LNCaP clone FGC (cell line): ENCODE data around the gene ANP32E.
"Not testable (repeated sequence)": the region's sequence is repeated elsewhere in the genome, so short reads cannot be mapped to it uniquely, and the experiment has no call there.

Experiments used
- DNase-seq: peaks from one replicate; pipeline ENCODE4 v3.0.0-alpha.2; 2011; ENCODE audit warnings: low read depth
- H3K4me3 ChIP-seq: 2 replicates; pipeline ENCODE4 v1.5.1; 2011; ENCODE audit warnings: mild to moderate bottlenecking, low read depth, low read length, control low read depth
- TF ChIP-seq, protein P1 (sequence below): IDR thresholded peaks from 2 replicates; pipeline ENCODE4 v1.5.1; 2012; ENCODE audit warnings: mild to moderate bottlenecking; ENCODE audit not compliant: control insufficient read depth, insufficient read depth; ENCODE audit errors: extremely low read depth

The ANP32E gene

DNA sequence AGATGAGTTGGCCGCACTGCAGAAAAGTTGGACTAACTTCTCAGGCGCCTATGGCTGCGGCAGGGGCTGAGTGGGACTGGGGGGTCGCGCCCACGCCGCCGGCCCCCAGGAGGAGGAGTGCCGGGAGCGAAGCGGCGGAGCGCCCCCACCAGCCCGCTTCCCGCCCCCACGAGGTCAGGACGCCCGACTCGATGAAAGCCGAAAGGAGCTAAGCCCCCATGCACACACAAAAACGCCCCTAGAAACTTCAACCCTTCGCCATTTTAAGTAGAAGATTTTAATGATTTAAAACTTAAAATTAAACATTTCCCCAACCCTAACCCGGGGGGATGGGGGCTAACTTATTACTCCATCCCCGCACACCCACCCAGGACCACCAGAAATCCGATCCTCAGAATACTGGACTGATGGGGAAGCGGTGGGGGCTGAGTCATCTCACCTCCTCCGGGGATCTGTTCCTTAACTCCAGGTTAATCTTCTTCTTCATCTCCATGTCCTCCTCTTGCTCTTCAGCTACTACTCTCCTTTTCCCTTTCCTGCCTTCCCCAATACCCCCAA is 539 bp downstream of the ANP32E start:
- DNase-seq = no peak
- TF ChIP-seq, protein P1, sequence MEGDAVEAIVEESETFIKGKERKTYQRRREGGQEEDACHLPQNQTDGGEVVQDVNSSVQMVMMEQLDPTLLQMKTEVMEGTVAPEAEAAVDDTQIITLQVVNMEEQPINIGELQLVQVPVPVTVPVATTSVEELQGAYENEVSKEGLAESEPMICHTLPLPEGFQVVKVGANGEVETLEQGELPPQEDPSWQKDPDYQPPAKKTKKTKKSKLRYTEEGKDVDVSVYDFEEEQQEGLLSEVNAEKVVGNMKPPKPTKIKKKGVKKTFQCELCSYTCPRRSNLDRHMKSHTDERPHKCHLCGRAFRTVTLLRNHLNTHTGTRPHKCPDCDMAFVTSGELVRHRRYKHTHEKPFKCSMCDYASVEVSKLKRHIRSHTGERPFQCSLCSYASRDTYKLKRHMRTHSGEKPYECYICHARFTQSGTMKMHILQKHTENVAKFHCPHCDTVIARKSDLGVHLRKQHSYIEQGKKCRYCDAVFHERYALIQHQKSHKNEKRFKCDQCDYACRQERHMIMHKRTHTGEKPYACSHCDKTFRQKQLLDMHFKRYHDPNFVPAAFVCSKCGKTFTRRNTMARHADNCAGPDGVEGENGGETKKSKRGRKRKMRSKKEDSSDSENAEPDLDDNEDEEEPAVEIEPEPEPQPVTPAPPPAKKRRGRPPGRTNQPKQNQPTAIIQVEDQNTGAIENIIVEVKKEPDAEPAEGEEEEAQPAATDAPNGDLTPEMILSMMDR = no peak
- H3K4me3 ChIP-seq = peak overlapping the region; percentile 77

DNA sequence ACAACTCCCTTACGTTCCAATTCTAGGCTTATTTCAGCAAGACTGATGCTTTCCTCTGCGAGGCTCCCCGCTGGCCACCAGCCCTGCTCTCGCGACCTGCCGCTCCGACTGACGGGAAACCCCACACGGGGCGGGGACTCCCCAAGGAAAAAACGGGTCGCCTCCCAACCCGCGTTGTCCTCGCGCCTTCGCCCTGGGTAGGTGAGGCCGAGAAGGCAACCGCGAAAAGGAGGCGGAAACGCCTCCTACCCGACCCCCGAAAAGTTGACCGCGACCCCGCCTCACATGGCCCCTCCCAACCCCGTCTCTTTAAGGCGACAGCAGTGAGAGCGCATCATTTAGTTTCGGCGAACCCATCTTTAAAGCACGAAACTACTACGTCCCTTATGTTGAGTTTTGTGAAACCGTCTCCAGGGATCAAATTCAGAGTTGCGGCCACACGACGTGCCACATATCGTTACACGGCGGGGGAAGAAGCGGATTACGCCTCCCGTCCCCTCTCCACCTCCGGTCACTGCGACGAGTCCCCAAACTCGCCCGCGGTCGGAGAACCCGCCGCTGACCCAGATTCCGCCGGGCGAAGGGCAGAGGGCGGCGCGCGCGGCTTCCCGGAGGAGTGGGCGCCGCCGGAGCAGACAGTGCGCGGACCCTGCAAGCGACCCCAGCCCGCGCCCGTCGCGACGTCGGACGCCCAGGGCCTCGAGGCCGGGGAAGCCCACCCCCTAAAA is 1.2 kb downstream of the ANP32E start:
- DNase-seq = no peak
- TF ChIP-seq, protein P1 = no peak
- H3K4me3 ChIP-seq = peak overlapping the region; percentile 77

- DNase-seq = no peak
- peak overlapping the region; percentile 77 for H3K4me3 ChIP-seq
- TF ChIP-seq, protein P1 = no peak
Measured at GRCh38 chr1:150234309-150234565, 1.7 kb downstream of the ANP32E start.

DNA sequence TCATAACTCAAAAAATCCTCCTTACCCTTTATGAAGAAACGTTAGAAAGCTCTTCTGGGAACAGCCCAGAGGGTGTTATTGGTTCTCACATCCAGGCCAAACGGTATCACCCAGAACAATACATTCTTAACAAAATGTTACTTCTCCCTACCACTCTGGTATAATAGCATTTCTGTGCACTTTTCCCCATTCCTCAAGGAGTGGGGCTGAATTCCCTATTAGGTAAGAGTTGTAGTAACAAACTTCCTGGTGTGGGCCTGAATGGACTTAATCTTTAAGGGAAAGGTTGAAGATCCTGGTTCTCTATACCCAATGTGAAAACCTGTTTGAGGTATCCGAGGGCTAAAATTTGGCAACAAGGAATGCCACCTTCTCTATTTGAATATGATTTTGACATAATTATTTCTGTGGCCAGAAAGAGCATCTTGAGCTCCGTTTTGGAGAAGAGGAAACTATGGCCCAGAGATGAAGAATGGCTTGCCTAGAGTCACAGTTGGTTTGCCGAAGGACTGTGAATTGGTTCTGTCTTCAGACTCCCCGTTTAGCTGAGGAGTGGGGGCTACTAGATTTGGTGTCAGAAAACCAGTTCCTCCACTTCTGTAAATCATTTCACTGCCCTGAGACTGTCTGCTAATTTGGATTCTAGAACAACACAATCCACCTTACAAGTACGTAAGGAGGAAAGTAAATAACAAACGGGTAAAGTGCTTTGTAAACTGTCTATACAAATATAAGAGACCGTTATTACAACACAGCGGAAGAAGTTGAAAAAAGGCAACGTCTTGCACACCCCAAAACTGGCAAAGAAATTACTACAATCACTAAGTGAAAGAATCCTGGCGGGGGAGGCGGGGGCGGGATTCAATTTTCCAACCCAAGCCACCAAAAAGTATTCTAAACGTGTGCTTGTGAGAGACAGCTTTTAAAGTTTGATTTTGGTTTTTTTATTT is 2.3 kb downstream of the ANP32E start:
- H3K4me3 ChIP-seq = peak overlapping the region; percentile 77; the same call in 1 of the 2 replicates
- DNase-seq = peak; percentile 52
- TF ChIP-seq, protein P1 = no peak

GRCh38 chr1:150232921-150233320 is 3.0 kb downstream of the ANP32E start:
- not testable (repeated sequence) for H3K4me3 ChIP-seq

DNA sequence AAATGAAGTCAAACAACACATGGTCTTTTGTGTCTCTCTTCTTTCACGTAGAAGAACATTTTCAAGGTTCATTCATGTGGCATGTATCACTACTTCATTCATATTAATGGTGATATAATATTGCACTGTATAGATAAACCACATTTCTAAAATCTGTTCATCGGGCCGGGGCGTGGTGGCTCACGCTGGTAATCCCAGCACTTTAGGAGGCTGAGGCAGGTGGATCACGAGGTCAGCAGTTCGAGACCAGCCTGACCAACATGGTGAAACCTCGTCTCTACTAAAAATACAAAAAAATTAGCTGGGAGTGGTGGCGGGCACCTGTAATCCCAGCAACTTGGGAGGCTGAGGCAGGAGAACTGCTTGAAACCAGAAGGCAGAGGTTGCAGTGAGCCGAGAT is 7.7 kb downstream of the ANP32E start:
- not testable (repeated sequence) for H3K4me3 ChIP-seq, DNase-seq

More at GRCh38 chr1:150232921-150233320, 3.0 kb downstream of the ANP32E start:
- not testable (repeated sequence) for DNase-seq

- no peak for DNase-seq
- TF ChIP-seq, protein P1 = no peak
Measured at GRCh38 chr1:150227228-150227627, 8.7 kb downstream of the ANP32E start.

GRCh38 chr1:150226486-150226885 is 9.4 kb downstream of the ANP32E start:
- DNase-seq = no peak
- TF ChIP-seq, protein P1 = no peak
- no peak overlapping the region for H3K4me3 ChIP-seq

More at GRCh38 chr1:150227228-150227627, 8.7 kb downstream of the ANP32E start:
- H3K4me3 ChIP-seq = no peak overlapping the region
